Measurements from ENCODE around the gene NHEJ1.

DNA sequence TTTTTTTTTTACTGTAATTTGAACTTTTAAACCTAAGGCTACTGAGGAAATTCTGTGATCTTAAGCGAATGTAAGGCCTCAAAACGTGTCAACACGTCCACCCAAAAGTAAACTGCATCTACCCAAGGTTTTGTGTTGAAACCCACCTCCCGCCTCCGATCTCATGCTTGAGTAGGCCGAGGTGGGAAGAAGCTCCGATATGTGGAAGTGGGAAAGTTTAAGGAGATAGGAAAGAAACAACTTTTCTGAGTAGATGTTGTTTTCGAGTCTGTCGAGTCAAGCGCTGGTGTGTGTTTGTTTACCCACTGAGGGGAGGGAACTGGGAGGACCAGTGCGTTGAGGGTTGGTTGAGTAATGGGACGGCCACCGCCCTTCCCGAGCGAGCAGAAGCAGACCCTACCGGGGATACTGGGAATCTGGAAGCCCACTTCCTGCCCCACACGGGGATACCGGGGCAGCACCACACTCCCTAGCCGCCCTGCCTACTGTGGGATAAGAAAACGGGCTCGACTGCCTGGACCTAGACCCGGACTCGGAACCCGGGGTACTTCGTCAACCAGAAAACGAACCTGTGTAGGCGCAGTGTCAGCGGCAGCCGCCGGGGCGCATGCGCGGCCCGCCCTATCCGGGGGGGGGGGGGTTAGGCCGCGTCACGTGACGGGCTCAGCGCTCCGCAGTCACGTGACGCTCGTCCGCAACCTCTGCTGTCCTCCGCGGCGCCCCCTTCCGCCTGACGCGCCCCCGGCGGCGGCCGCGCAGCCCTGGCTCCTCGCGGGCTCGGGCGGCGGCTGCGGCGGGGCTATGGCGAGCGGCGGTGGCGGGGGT is 17.1 kb upstream of the NHEJ1 start, which contains the start of gene RETREG2:
- TF ChIP-seq, protein P1, sequence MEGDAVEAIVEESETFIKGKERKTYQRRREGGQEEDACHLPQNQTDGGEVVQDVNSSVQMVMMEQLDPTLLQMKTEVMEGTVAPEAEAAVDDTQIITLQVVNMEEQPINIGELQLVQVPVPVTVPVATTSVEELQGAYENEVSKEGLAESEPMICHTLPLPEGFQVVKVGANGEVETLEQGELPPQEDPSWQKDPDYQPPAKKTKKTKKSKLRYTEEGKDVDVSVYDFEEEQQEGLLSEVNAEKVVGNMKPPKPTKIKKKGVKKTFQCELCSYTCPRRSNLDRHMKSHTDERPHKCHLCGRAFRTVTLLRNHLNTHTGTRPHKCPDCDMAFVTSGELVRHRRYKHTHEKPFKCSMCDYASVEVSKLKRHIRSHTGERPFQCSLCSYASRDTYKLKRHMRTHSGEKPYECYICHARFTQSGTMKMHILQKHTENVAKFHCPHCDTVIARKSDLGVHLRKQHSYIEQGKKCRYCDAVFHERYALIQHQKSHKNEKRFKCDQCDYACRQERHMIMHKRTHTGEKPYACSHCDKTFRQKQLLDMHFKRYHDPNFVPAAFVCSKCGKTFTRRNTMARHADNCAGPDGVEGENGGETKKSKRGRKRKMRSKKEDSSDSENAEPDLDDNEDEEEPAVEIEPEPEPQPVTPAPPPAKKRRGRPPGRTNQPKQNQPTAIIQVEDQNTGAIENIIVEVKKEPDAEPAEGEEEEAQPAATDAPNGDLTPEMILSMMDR (IDR thresholded peaks at IDR 0.05; ENCODE audit: insufficient read depth, low read depth, low read length) = no peak
- TF ChIP-seq EZH2 (IDR thresholded peaks at IDR 0.05; ENCODE audit: insufficient read depth, low read length) = no peak
